ENCODE results near the gene LMOD1.

Gene LMOD1

DNA sequence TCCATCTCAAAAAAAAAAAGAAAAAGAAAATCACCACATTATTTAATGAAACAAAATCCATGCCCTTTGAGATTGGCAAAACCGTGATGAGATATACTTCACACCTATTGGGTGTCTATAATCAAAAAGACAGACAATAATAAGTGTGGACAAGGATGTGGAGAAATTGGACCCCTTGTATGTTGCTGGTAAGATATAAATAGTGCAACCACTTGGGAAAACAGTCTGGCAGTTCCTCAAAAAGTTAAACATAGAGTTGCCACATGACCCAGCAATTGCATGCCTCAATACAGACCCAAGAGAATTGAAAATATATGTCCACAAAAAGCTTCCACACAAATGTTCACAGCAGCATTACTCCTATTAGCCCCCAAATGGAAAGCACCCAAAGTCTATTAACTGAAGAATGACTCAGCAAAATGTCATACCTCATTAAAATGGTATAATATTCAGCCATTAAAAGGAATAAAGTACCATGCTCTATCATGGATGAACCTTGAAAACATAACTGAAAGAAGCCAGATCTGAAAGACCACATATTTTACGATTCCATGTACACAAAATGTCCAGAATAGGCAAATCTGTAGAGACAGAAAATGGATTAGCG, 24.3 kb downstream of the LMOD1 start:
- TF ChIP-seq SPI1 (IDR thresholded peaks at IDR 0.05; ENCODE audit: low read depth, low read length) (no peak), TAF1 (IDR thresholded peaks at IDR 0.05; ENCODE audit: low read depth, low read length) (no peak), POLR2AphosphoS5 (IDR thresholded peaks at IDR 0.05; ENCODE audit: low read depth, low read length) (no peak), POU2F2 (IDR thresholded peaks at IDR 0.05; ENCODE audit: low read depth, low read length) (no peak), POLR2A (IDR thresholded peaks at IDR 0.05; ENCODE audit: low read depth, low read length) (no peak), PAX5 (IDR thresholded peaks at IDR 0.05; ENCODE audit: insufficient read depth, low read length, severe bottlenecking) (no peak)

DNA sequence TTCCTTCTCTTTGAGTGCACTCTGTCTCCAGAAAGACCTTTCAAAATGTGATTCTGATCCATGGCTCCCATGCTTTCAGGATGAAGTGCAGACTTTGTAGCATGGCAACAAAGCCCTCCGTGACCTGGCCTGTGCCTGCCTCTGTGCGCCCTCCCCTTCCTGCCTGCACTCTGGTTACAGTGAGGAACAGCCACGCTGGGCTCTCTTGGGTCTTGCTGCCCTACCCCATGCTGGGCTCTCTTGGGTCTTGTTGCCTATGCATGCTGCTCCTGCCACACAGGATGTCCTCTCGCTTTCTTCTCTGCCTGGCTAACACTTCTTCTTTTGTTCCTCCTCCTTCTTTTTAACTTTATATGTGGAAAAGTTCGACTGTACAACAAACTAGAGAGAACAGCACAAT, 28.0 kb downstream of the LMOD1 start:
- no peak for DNase-seq (ENCODE audit: insufficient read length, low spot score)
- no peak for FAIRE-seq
- TF ChIP-seq PAX5 (IDR thresholded peaks at IDR 0.05; ENCODE audit: insufficient read depth, low read length, severe bottlenecking) (no peak), SPI1 (IDR thresholded peaks at IDR 0.05; ENCODE audit: low read depth, low read length) (no peak), TAF1 (IDR thresholded peaks at IDR 0.05; ENCODE audit: low read depth, low read length) (no peak), POLR2A (IDR thresholded peaks at IDR 0.05; ENCODE audit: low read depth, low read length) (no peak), POLR2AphosphoS5 (IDR thresholded peaks at IDR 0.05; ENCODE audit: low read depth, low read length) (no peak), POU2F2 (IDR thresholded peaks at IDR 0.05; ENCODE audit: low read depth, low read length) (no peak)

More for the DNA sequence above, 24.3 kb downstream of the LMOD1 start:
- FAIRE-seq = no peak
- no peak for DNase-seq (ENCODE audit: insufficient read length, low spot score)

DNA sequence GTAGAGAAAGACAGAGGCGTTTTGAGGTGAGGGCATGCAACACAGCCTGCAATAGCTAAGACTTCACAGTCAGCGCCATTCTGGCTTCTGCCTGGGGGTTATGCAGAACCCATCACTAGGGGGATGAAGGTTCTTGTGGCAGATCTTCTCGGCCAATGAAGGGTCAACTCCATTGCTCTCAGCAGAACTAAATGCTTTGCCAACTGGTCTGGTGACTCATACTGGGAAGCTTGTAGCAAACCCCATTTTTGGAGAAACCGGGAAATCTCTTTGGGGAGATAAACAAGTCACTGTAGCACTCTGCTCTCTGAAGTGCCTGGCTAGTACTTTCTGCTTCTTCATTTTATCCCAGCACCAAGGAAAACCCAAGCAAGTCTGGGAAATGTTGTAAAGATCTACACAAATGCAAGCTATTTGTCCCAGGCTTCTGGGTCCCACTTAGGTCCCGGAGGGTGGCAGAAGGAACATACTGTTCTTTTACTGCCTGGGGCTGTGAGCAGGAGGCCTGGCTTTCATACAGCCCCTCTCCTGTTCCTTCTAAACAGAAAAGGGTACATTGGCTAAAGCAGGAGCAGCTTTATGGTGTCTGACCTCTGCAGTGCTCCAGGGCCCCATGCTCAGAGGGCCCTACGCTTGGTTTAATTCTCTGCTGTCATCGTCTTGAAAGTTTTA, 28.9 kb downstream of the LMOD1 start:
- no peak for DNase-seq (ENCODE audit: insufficient read length, low spot score)
- FAIRE-seq = no peak
- no peak for TF ChIP-seq POLR2AphosphoS5 (IDR thresholded peaks at IDR 0.05; ENCODE audit: low read depth, low read length)
- TF ChIP-seq TAF1 (IDR thresholded peaks at IDR 0.05; ENCODE audit: low read depth, low read length) = no peak
- no peak for TF ChIP-seq SPI1 (IDR thresholded peaks at IDR 0.05; ENCODE audit: low read depth, low read length)
- no peak for TF ChIP-seq PAX5 (IDR thresholded peaks at IDR 0.05; ENCODE audit: insufficient read depth, low read length, severe bottlenecking)
- no peak for TF ChIP-seq POU2F2 (IDR thresholded peaks at IDR 0.05; ENCODE audit: low read depth, low read length)
- no peak for TF ChIP-seq POLR2A (IDR thresholded peaks at IDR 0.05; ENCODE audit: low read depth, low read length)

DNA sequence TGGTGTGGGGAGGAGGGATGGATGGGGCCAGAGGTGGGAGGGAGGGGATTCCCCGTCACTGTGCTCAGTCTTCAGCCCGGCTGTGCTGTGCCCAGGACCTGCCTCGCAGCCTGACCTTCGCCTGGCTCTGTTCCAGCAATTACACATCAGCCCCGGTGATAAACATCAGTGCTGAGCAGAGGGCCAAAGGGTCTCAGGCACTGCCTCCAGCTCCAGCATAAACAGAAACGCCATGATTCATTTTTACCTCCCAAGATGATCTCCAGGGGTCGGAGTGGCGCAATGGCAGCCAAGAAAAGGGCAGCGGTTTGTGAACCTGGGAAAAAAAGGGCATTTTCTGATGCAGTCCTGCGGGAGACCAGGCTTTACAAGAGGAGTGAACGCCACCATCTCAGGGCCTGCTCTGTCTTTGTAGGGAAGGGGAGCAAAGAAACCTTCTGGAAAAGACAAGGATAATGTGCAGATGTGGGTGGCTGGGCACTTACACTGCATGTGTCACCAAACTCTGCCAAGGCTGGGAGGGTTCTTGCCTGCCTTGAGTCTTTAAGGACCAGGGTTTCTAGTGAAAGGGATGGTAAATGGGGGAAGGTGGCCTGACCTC, 29.6 kb downstream of the LMOD1 start:
- DNase-seq (ENCODE audit: insufficient read length, low spot score) (no peak), FAIRE-seq (no peak)
- no peak for TF ChIP-seq PAX5 (IDR thresholded peaks at IDR 0.05; ENCODE audit: insufficient read depth, low read length, severe bottlenecking)
- TF ChIP-seq POLR2A (IDR thresholded peaks at IDR 0.05; ENCODE audit: low read depth, low read length) = no peak
- no peak for TF ChIP-seq POU2F2 (IDR thresholded peaks at IDR 0.05; ENCODE audit: low read depth, low read length)
- no peak for TF ChIP-seq TAF1 (IDR thresholded peaks at IDR 0.05; ENCODE audit: low read depth, low read length)
- no peak for TF ChIP-seq SPI1 (IDR thresholded peaks at IDR 0.05; ENCODE audit: low read depth, low read length)
- no peak for TF ChIP-seq POLR2AphosphoS5 (IDR thresholded peaks at IDR 0.05; ENCODE audit: low read depth, low read length)

DNA sequence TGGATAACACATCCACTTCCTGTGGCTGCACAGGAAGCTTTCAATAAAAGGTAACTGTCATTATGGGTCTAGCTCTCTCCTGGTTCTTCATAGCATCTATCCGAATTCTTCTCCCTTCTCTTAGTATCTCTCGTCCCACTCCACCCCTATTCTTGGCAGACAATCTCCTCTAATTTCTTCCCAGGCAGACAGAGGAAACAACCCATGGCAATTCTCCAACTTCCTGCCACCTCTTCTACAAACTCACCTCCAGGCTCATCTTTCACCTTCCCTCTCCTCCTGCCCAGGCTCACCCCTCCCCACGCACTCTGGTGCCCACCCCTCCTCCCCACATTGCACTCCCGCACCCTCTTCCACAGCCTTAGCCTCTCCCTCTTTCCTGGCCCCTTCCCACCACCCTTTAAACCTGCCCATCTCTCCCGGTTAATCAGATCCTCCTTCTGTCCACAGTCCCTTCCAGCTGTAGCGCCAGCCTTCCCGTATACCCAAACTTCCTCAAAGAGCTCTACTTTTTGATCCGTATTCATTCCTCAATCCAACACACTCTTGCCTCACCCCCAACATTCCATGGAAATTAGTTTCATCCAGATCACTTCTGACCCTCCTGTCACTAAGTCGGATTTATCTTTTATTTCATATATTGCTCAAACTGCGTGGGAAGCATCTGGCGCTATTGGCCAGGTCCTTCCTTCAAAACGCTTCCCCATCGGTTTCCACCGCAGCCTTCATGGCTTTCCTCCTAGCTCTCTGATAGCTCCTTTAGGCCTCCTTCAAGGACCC, 31.7 kb downstream of the LMOD1 start:
- no peak for DNase-seq (ENCODE audit: insufficient read length, low spot score)
- no peak for FAIRE-seq
- TF ChIP-seq TAF1 (IDR thresholded peaks at IDR 0.05; ENCODE audit: low read depth, low read length) (no peak), POU2F2 (IDR thresholded peaks at IDR 0.05; ENCODE audit: low read depth, low read length) (no peak), PAX5 (IDR thresholded peaks at IDR 0.05; ENCODE audit: insufficient read depth, low read length, severe bottlenecking) (no peak), POLR2AphosphoS5 (IDR thresholded peaks at IDR 0.05; ENCODE audit: low read depth, low read length) (no peak), SPI1 (IDR thresholded peaks at IDR 0.05; ENCODE audit: low read depth, low read length) (no peak)

DNA sequence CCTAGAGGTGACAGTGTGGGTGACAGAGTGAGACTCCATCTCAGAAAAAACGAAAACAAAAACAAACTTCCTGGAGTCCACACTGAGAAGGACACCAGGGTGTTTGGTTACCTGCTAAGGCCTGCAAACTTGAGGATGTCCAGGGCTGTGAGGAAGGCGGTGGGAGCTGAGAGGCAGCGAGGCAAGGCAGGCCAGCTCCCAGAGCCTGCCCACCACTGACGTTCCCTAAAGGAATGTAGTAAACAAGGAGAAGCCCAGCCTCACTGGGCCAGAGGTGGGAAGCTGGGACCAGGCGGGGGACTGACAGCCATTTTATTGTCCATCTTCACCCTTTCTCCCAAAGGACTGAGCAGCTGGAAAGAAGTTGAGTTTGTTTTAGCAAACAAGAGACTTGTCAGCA, 33.5 kb downstream of the LMOD1 start:
- TF ChIP-seq POLR2AphosphoS5 (IDR thresholded peaks at IDR 0.05; ENCODE audit: low read depth, low read length) = no peak
- no peak for TF ChIP-seq TAF1 (IDR thresholded peaks at IDR 0.05; ENCODE audit: low read depth, low read length)
- TF ChIP-seq POLR2A (IDR thresholded peaks at IDR 0.05; ENCODE audit: low read depth, low read length) = no peak
- TF ChIP-seq SPI1 (IDR thresholded peaks at IDR 0.05; ENCODE audit: low read depth, low read length) = no peak
- no peak for TF ChIP-seq PAX5 (IDR thresholded peaks at IDR 0.05; ENCODE audit: insufficient read depth, low read length, severe bottlenecking)
- TF ChIP-seq POU2F2 (IDR thresholded peaks at IDR 0.05; ENCODE audit: low read depth, low read length) = no peak
- FAIRE-seq (no peak), DNase-seq (ENCODE audit: insufficient read length, low spot score) (no peak)

DNA sequence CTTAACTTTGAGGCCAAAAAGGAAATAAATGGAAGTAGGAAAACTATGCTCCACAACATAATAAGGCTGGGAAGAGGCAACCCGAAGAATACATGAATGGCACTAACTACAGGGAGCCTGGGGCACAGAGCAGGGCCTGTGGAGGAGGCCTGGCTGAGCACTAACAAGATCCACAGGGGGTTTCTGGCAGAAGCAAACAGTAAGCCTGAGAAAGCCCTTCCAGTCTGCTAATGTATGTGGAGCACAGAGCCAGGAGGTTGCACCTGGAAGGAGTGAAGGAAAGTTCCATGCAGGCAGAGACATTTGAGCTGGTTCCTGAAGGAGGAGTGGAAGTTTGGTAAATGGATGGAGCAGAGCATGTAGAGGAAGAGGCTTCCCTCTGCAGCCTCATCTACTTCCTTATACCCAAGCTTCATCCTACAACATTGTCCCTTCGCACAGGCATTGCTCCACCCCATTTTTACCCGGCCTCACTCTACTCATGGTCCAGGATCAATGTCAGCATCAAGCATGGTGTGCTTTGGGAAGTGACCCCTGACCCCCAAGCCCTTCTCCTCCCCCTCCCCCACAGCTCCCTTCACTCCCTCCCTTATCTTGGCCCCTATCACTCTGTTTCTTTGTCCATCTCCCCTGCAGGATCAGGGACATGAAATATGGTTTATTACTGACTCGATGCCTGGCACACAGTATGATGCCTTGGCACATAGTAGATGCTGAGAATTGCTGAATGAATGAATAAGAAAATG, 34.3 kb downstream of the LMOD1 start:
- no peak for TF ChIP-seq POLR2A (IDR thresholded peaks at IDR 0.05; ENCODE audit: low read depth, low read length)
- TF ChIP-seq POLR2AphosphoS5 (IDR thresholded peaks at IDR 0.05; ENCODE audit: low read depth, low read length) = no peak
- TF ChIP-seq POU2F2 (IDR thresholded peaks at IDR 0.05; ENCODE audit: low read depth, low read length) = no peak
- TF ChIP-seq TAF1 (IDR thresholded peaks at IDR 0.05; ENCODE audit: low read depth, low read length) = no peak
- no peak for TF ChIP-seq SPI1 (IDR thresholded peaks at IDR 0.05; ENCODE audit: low read depth, low read length)
- TF ChIP-seq PAX5 (IDR thresholded peaks at IDR 0.05; ENCODE audit: insufficient read depth, low read length, severe bottlenecking) = no peak
- FAIRE-seq (no peak), DNase-seq (ENCODE audit: insufficient read length, low spot score) (no peak)

DNA sequence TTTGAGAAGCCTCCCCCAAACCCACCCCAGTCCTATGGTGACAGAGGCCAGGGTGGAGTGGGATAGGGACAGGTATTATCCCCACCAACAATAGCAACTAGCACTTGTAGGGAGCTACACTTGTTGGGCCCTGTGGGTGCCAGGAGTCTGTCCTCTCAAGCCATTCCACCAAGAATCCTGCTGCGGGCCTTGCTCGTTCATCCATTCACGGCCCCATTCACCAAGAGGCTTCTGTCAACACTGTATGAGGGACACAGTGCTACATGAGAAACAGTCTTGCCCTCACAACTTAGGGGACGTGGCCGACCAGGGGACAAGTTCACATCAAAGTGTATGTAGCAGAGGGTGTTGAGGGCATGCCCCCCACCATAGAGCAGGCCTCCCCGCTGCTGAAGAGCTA, 38.7 kb downstream of the LMOD1 start:
- FAIRE-seq = no peak
- no peak for TF ChIP-seq POLR2AphosphoS5 (IDR thresholded peaks at IDR 0.05; ENCODE audit: low read depth, low read length)
- TF ChIP-seq POU2F2 (IDR thresholded peaks at IDR 0.05; ENCODE audit: low read depth, low read length) = no peak
- no peak for TF ChIP-seq TAF1 (IDR thresholded peaks at IDR 0.05; ENCODE audit: low read depth, low read length)
- TF ChIP-seq PAX5 (IDR thresholded peaks at IDR 0.05; ENCODE audit: insufficient read depth, low read length, severe bottlenecking) = no peak
- no peak for TF ChIP-seq POLR2A (IDR thresholded peaks at IDR 0.05; ENCODE audit: low read depth, low read length)
- TF ChIP-seq SPI1 (IDR thresholded peaks at IDR 0.05; ENCODE audit: low read depth, low read length) = no peak
- DNase-seq (ENCODE audit: insufficient read length, low spot score) = no peak
